Progenitor cell of endocrine pancreas (in vitro differentiated cells): ENCODE measurements around the gene MBNL2. TPM values are rescaled to one million over a fixed set of nuclear protein-coding genes. Genes with fewer than 3 reads are reported as not detected.

Source experiments
- DNase-seq: peaks from one replicate; pipeline ENCODE4 v3.0.0; 2021; ENCODE audit warnings: low spot score; ENCODE audit not compliant: unreplicated experiment
- H3K27ac Mint-ChIP-seq: 2 replicates; pipeline ENCODE4 v1.8.0; 2021; ENCODE audit warnings: mild to moderate bottlenecking, moderate library complexity, mixed read lengths
- H3K27me3 Mint-ChIP-seq: 2 replicates; pipeline ENCODE4 v1.8.0; 2021; ENCODE audit warnings: mixed read lengths
- H3K36me3 Mint-ChIP-seq: 2 replicates; pipeline ENCODE4 v1.8.0; 2022; ENCODE audit warnings: mixed read lengths; ENCODE audit not compliant: insufficient read depth
- H3K4me1 Mint-ChIP-seq: 2 replicates; pipeline ENCODE4 v1.8.0; 2021; ENCODE audit warnings: low read depth, mixed read lengths
- H3K4me3 Mint-ChIP-seq: 2 replicates; pipeline ENCODE4 v1.8.0; 2021; ENCODE audit warnings: low read depth, mild to moderate bottlenecking, moderate library complexity, mixed read lengths
- H3K9me3 Mint-ChIP-seq: 2 replicates; pipeline ENCODE4 v1.8.0; 2021; ENCODE audit warnings: low read depth, mixed read lengths
- total RNA-seq: library from RNA; stranded (reverse); gene quantifications from 2 replicates; pipeline ENCODE4 v1.2.1, GENCODE V29; 2021
- TF ChIP-seq, protein P1 (sequence below): fragments of 200-600 bp; sonication (generic); IDR thresholded peaks from one replicate; pipeline ENCODE4 v1.5.0; 2021; ENCODE audit warnings: antibody characterized with exemption, mild to moderate bottlenecking; ENCODE audit not compliant: unreplicated experiment

Gene MBNL2
- total RNA-seq, 1 donor from 2014 or later = 51.3 TPM

DNA sequence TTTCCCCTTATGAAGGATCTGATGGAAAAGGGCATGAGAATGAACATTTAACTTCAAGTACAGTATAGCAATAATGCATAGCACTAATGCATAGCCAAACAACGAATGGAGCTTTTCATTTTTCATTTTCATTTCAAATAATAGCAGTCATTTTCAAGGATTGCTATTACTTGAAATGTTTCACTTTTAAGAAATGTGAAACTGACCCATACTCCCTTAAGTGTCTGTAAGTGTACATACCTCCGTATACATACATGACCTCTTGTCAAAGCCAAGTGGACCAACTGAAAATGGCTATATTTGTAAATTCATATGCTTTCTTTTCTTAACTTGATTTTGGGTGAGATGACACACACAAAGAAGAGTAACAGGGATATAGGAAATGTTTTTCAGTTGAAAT lies 215.6 kb downstream of the MBNL2 start:
- H3K27ac Mint-ChIP-seq = no peak overlapping the region
- no peak for DNase-seq
- H3K4me1 Mint-ChIP-seq = peaks cover 14% of the 10 kb centered on the region
- no peak overlapping the region for H3K4me3 Mint-ChIP-seq
- TF ChIP-seq, protein P1, sequence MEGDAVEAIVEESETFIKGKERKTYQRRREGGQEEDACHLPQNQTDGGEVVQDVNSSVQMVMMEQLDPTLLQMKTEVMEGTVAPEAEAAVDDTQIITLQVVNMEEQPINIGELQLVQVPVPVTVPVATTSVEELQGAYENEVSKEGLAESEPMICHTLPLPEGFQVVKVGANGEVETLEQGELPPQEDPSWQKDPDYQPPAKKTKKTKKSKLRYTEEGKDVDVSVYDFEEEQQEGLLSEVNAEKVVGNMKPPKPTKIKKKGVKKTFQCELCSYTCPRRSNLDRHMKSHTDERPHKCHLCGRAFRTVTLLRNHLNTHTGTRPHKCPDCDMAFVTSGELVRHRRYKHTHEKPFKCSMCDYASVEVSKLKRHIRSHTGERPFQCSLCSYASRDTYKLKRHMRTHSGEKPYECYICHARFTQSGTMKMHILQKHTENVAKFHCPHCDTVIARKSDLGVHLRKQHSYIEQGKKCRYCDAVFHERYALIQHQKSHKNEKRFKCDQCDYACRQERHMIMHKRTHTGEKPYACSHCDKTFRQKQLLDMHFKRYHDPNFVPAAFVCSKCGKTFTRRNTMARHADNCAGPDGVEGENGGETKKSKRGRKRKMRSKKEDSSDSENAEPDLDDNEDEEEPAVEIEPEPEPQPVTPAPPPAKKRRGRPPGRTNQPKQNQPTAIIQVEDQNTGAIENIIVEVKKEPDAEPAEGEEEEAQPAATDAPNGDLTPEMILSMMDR = no peak
- no peaks in the 10 kb centered on the region for H3K9me3 Mint-ChIP-seq
- no peaks in the 10 kb centered on the region for H3K36me3 Mint-ChIP-seq
- H3K27me3 Mint-ChIP-seq = no peaks in the 10 kb centered on the region

- H3K9me3 Mint-ChIP-seq = no peaks in the 10 kb centered on the region
Observed at GRCh38 chr13:97438856-97439595, 216.9 kb downstream of the MBNL2 start.

GRCh38 chr13:97440598-97441170 lies 218.6 kb downstream of the MBNL2 start:
- Mint-ChIP-seq H3K4me1 (peaks cover 11% of the 10 kb centered on the region), H3K4me3 (no peak overlapping the region), H3K27me3 (no peaks in the 10 kb centered on the region), H3K36me3 (no peaks in the 10 kb centered on the region), H3K27ac (no peak overlapping the region), H3K9me3 (no peaks in the 10 kb centered on the region)
- DNase-seq = no peak
- TF ChIP-seq, protein P1 = no peak

More at GRCh38 chr13:97438856-97439595, 216.9 kb downstream of the MBNL2 start:
- H3K4me1 Mint-ChIP-seq = peaks cover 14% of the 10 kb centered on the region
- H3K27me3 Mint-ChIP-seq = no peaks in the 10 kb centered on the region
- H3K27ac Mint-ChIP-seq = no peak overlapping the region
- H3K36me3 Mint-ChIP-seq = no peaks in the 10 kb centered on the region
- no peak for DNase-seq
- TF ChIP-seq, protein P1 = no peak
- no peak overlapping the region for H3K4me3 Mint-ChIP-seq

GRCh38 chr13:97441368-97441767 lies 219.2 kb downstream of the MBNL2 start:
- H3K9me3 Mint-ChIP-seq = no peaks in the 10 kb centered on the region
- H3K36me3 Mint-ChIP-seq = no peaks in the 10 kb centered on the region
- TF ChIP-seq, protein P1 = no peak
- no peak for DNase-seq
- no peaks in the 10 kb centered on the region for H3K27me3 Mint-ChIP-seq
- H3K4me1 Mint-ChIP-seq = peaks cover 7% of the 10 kb centered on the region
- no peak overlapping the region for H3K27ac Mint-ChIP-seq
- H3K4me3 Mint-ChIP-seq = no peak overlapping the region

Other genes with a start within 250 kb of the MBNL2 start
- 0.16 TPM in 1 of 2 replicates, not detected in the other for gene OXGR1, start 227.9 kb upstream of the MBNL2 start, total RNA-seq
- gene RAP2A, start 211.8 kb downstream of the MBNL2 start, total RNA-seq = 34.1 and 35.1 TPM in 2 replicates